ENCODE results near the gene RARA.
"Not testable (repeated sequence)": the region's sequence is repeated elsewhere in the genome, so short reads cannot be mapped to it uniquely, and the experiment has no call there.

- not testable (repeated sequence) for TF ChIP-seq POLR2AphosphoS5 (IDR thresholded peaks at IDR 0.05; ENCODE audit: low read depth, low read length); POLR2A (IDR thresholded peaks at IDR 0.05; ENCODE audit: low read depth, low read length); TAF1 (IDR thresholded peaks at IDR 0.05; ENCODE audit: borderline replicate concordance, low read depth, low read length)
Observed at GRCh38 chr17:40367728-40368127, 58.7 kb downstream of the RARA start.
